ENCODE data around the gene DPP6.

DPP6 gene

GRCh38 chr7:154375956-154376355, 323.8 kb downstream of the DPP6 start:
- DNase-seq: peak; percentile 86
- Histone ChIP-seq H3K4me3 (ENCODE audit: low read depth, low read length) (peak overlapping the region; percentile 32), H3K9me3 (ENCODE audit: severe bottlenecking) (no peaks in the 10 kb centered on the region), H3K27me3 (ENCODE audit: insufficient read depth, low read depth, severe bottlenecking) (no peaks in the 10 kb centered on the region), H3K27ac (peak overlapping the region; percentile 83), H3K36me3 (no peaks in the 10 kb centered on the region)
- no peak for TF ChIP-seq CTCF (IDR thresholded peaks at IDR 0.05; ENCODE audit: low read depth, low read length)

DNA sequence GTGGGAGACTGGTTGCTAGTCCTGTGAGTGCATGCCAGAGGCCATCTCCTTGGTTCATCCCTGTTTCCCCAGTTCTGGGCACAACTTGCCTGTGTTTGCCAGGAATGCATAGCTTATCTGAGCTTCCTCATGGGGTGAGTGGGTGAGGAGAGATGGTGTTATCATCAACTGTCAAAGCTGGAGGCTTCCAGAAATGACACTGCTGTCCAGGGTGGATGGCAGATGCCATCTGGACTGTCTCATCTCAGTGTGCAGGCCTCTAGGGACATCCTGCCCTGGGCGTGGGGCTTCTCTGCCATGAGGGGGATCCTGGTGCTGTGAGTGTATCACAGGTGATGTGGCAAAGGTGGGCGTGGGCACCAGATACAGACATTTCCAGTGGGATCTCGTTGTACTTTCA, 328.6 kb downstream of the DPP6 start:
- H3K9me3 ChIP-seq (ENCODE audit: severe bottlenecking): no peaks in the 10 kb centered on the region
- no peaks in the 10 kb centered on the region for H3K36me3 ChIP-seq
- no peak for TF ChIP-seq CTCF (IDR thresholded peaks at IDR 0.05; ENCODE audit: low read depth, low read length)
- DNase-seq: no peak
- no peaks in the 10 kb centered on the region for H3K27me3 ChIP-seq (ENCODE audit: insufficient read depth, low read depth, severe bottlenecking)
- H3K27ac ChIP-seq: no peak overlapping the region
- no peak overlapping the region for H3K4me3 ChIP-seq (ENCODE audit: low read depth, low read length)

DNA sequence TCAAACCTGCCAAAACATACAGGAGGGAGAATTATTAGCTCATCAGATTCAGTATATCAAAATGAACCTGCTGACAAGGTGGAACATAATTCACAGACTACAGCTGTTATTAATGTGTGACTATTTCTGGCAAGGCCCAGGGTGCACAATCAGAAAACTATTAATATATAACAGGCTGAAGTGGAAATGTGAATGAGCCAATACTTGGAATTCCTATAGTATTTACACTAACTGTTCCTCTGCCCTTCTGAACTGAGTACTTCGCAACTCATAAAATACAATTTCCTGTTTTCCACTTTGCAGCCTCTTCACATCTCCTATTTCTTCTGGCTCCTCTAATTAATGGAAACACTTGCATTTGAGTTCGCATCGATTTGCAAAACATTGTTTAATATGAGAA, 330.8 kb downstream of the DPP6 start:
- no peak for DNase-seq
- no peak for TF ChIP-seq CTCF (IDR thresholded peaks at IDR 0.05; ENCODE audit: low read depth, low read length)
- no peak overlapping the region for H3K27ac ChIP-seq
- no peaks in the 10 kb centered on the region for H3K27me3 ChIP-seq (ENCODE audit: insufficient read depth, low read depth, severe bottlenecking)
- H3K4me3 ChIP-seq (ENCODE audit: low read depth, low read length): no peak overlapping the region
- no peaks in the 10 kb centered on the region for H3K9me3 ChIP-seq (ENCODE audit: severe bottlenecking)
- H3K36me3 ChIP-seq: no peaks in the 10 kb centered on the region

- no peak overlapping the region for H3K27ac ChIP-seq
- no peaks in the 10 kb centered on the region for H3K9me3 ChIP-seq (ENCODE audit: severe bottlenecking)
- no peak for TF ChIP-seq CTCF (IDR thresholded peaks at IDR 0.05; ENCODE audit: low read depth, low read length)
- no peaks in the 10 kb centered on the region for H3K27me3 ChIP-seq (ENCODE audit: insufficient read depth, low read depth, severe bottlenecking)
- DNase-seq: no peak
- H3K36me3 ChIP-seq: no peaks in the 10 kb centered on the region
- H3K4me3 ChIP-seq (ENCODE audit: low read depth, low read length): no peak overlapping the region
These were observed 333.0 kb downstream of the DPP6 start for GRCh38 chr7:154385214-154385613.

GRCh38 chr7:154387252-154387651, 335.1 kb downstream of the DPP6 start:
- Histone ChIP-seq H3K9me3 (ENCODE audit: severe bottlenecking) (no peaks in the 10 kb centered on the region), H3K36me3 (no peaks in the 10 kb centered on the region), H3K4me3 (ENCODE audit: low read depth, low read length) (no peak overlapping the region), H3K27me3 (ENCODE audit: insufficient read depth, low read depth, severe bottlenecking) (no peaks in the 10 kb centered on the region), H3K27ac (no peak overlapping the region)
- DNase-seq: no peak
- TF ChIP-seq CTCF (IDR thresholded peaks at IDR 0.05; ENCODE audit: low read depth, low read length): no peak

DNA sequence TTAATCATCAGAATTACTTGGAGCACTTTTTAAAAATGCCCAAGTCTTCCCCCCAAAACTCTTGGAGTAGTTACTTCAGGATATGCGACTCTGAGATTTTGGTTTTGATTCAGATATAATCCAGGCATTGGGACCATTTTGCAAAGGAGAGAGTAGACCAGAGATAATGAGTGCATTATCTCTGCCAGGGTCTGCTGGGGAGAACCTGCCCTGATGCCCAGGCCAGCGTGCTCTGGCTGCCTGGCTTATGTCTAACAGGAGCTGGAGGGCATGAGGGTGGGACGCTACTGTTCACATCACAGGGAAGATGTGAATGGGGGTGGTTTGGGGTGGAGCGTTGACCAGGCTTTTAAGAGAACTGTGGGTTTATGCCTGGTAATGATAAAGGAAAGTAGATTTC, 336.2 kb downstream of the DPP6 start:
- H3K27me3 ChIP-seq (ENCODE audit: insufficient read depth, low read depth, severe bottlenecking): no peaks in the 10 kb centered on the region
- no peak for TF ChIP-seq CTCF (IDR thresholded peaks at IDR 0.05; ENCODE audit: low read depth, low read length)
- DNase-seq: no peak
- H3K9me3 ChIP-seq (ENCODE audit: severe bottlenecking): no peaks in the 10 kb centered on the region
- H3K36me3 ChIP-seq: no peaks in the 10 kb centered on the region
- no peak overlapping the region for H3K27ac ChIP-seq
- H3K4me3 ChIP-seq (ENCODE audit: low read depth, low read length): no peak overlapping the region
